Left renal cortex interstitium (tissue), 4 donors: ENCODE data around the gene TRPM6. TPM values are rescaled to one million over a fixed set of nuclear protein-coding genes. Genes with fewer than 3 reads are reported as not detected.

Experiments used
- DNase-seq, 4 donors: peaks; one replicate each; pipeline ENCODE4 v3.0.0-alpha.2; 2013; ENCODE audit warnings: low read depth in 4 of 4, low spot score in 2 of 4, missing footprints in 1 of 4
- polyA plus RNA-seq, 4 donors: library from polyadenylated mRNA; unstranded; fragments of 120-200 nt; gene quantifications; one replicate each; pipeline ENCODE4 v1.2.1, GENCODE V29; 2013; ENCODE audit not compliant: insufficient read length in 4 of 4

Gene TRPM6
- polyA plus RNA-seq, 4 donors = 0.85 to 1.3 (median 1.0) TPM

GRCh38 chr9:74775396-74775795 is 112.3 kb downstream of the TRPM6 start:
- DNase-seq = no peak

GRCh38 chr9:74773886-74774479 is 113.7 kb downstream of the TRPM6 start:
- peak in 3 of 4 donors; percentile 41 to 58 (median 52) for DNase-seq

- DNase-seq = no peak
These were observed 115.6 kb downstream of the TRPM6 start for GRCh38 chr9:74772121-74772520.

GRCh38 chr9:74771672-74772071 is 116.0 kb downstream of the TRPM6 start:
- no peak for DNase-seq

- no peak for DNase-seq
These were observed 116.5 kb downstream of the TRPM6 start for GRCh38 chr9:74771262-74771585.

GRCh38 chr9:74770508-74771261 is 117.0 kb downstream of the TRPM6 start:
- no peak for DNase-seq

GRCh38 chr9:74765481-74765971 is 122.2 kb downstream of the TRPM6 start:
- no peak for DNase-seq

- no peak for DNase-seq
These were observed 124.8 kb downstream of the TRPM6 start for GRCh38 chr9:74762950-74763349.

- no peak for DNase-seq
These were observed 127.6 kb downstream of the TRPM6 start for GRCh38 chr9:74760031-74760700.

- no peak for DNase-seq
These were observed 131.7 kb downstream of the TRPM6 start for GRCh38 chr9:74755999-74756398.

- no peak for DNase-seq
These were observed 132.4 kb downstream of the TRPM6 start for GRCh38 chr9:74755355-74755754.

- no peak for DNase-seq
These were observed 134.1 kb downstream of the TRPM6 start for GRCh38 chr9:74753650-74754049.

GRCh38 chr9:74748966-74749365 is 138.8 kb downstream of the TRPM6 start:
- no peak for DNase-seq

GRCh38 chr9:74742792-74743730 is 144.7 kb downstream of the TRPM6 start:
- DNase-seq = peak in 1 of 4 donors; percentile 32

- DNase-seq = no peak
These were observed 145.4 kb downstream of the TRPM6 start for GRCh38 chr9:74742191-74742790.

GRCh38 chr9:74736646-74737045 is 151.1 kb downstream of the TRPM6 start:
- DNase-seq = no peak

GRCh38 chr9:74735761-74736160 is 152.0 kb downstream of the TRPM6 start:
- DNase-seq = no peak

- no peak for DNase-seq
These were observed 158.5 kb downstream of the TRPM6 start for GRCh38 chr9:74729136-74729695.

GRCh38 chr9:74728176-74728575 is 159.5 kb downstream of the TRPM6 start:
- DNase-seq = no peak

- DNase-seq = no peak
These were observed 161.1 kb downstream of the TRPM6 start for GRCh38 chr9:74726581-74726980.
